Measurements from ENCODE around the gene FBXO28. TPM values are rescaled to one million over a fixed set of nuclear protein-coding genes. Genes with fewer than 3 reads are reported as not detected.
"Not testable (repeated sequence)": the region's sequence is repeated elsewhere in the genome, so short reads cannot be mapped to it uniquely, and the experiment has no call there.

FBXO28 gene
- total RNA-seq, 4 donors from 2014 or later, result 58.0 to 84.1 (median 67.2) TPM

- intact Hi-C loops (cut with DNase I; ENCODE audit: low total_unique reads), result no loop called here
- no peak for DNase-seq (ENCODE audit: low spot score in 2 of 2)
- TF ChIP-seq CTCF (IDR thresholded peaks at IDR 0.05) (no peak), POLR2A (IDR thresholded peaks at IDR 0.05) (no peak)
- H3K4me3 ChIP-seq (ENCODE audit: low read depth, poor library complexity, severe bottlenecking), result no peak overlapping the region
- 71 to 72% methylated on average over 4 of the region's 4 CpGs for WGBS, 2 donors
Measured at GRCh38 chr1:224201853-224202252, 87.9 kb downstream of the FBXO28 start.

GRCh38 chr1:224203243-224204016, 89.5 kb downstream of the FBXO28 start:
- TF ChIP-seq CTCF (IDR thresholded peaks at IDR 0.05), result no peak
- TF ChIP-seq POLR2A (IDR thresholded peaks at IDR 0.05), result no peak
- WGBS, 2 donors, result 29 to 35% methylated on average over 8 of the region's 8 CpGs
- intact Hi-C loops (cut with DNase I; ENCODE audit: low total_unique reads), result no loop called here
- H3K4me3 ChIP-seq (ENCODE audit: low read depth, poor library complexity, severe bottlenecking), result no peak overlapping the region
- DNase-seq (ENCODE audit: low spot score in 2 of 2), result no peak

- no peak overlapping the region for H3K4me3 ChIP-seq (ENCODE audit: low read depth, poor library complexity, severe bottlenecking)
- 17 to 25% methylated on average over 4 of the region's 4 CpGs for WGBS, 2 donors
- TF ChIP-seq CTCF (IDR thresholded peaks at IDR 0.05) (no peak), POLR2A (IDR thresholded peaks at IDR 0.05) (no peak)
- intact Hi-C loops (cut with DNase I; ENCODE audit: low total_unique reads), result no loop called here
- no peak for DNase-seq (ENCODE audit: low spot score in 2 of 2)
Measured at GRCh38 chr1:224205438-224205840, 91.5 kb downstream of the FBXO28 start.

- H3K4me3 ChIP-seq (ENCODE audit: low read depth, poor library complexity, severe bottlenecking); intact Hi-C loops (cut with DNase I; ENCODE audit: low total_unique reads); DNase-seq (ENCODE audit: low spot score in 2 of 2): not testable (repeated sequence)
- WGBS, 2 donors, result 85% methylated on average over 10 of the region's 10 CpGs
Measured at GRCh38 chr1:224205931-224206538, 92.1 kb downstream of the FBXO28 start.

GRCh38 chr1:224211206-224211962, 97.5 kb downstream of the FBXO28 start:
- peak in 1 of 2 donors; percentile 40 for DNase-seq (ENCODE audit: low spot score in 2 of 2)
- TF ChIP-seq POLR2A (IDR thresholded peaks at IDR 0.05) (no peak), CTCF (IDR thresholded peaks at IDR 0.05) (no peak)
- WGBS, 2 donors, result 31 to 48% methylated on average over 4 of the region's 4 CpGs
- intact Hi-C loops (cut with DNase I; ENCODE audit: low total_unique reads), result no loop called here
- no peak overlapping the region for H3K4me3 ChIP-seq (ENCODE audit: low read depth, poor library complexity, severe bottlenecking)

Other genes starting within 250 kb of the FBXO28 start
- 100 to 1,000 TPM; 629 to 976 (median 837) TPM for gene DEGS1, start 69.1 kb downstream of the FBXO28 start, total RNA-seq
- 10 to 100 TPM; 24.4 to 43.1 (median 32.1) TPM for gene NVL, start 216.1 kb downstream of the FBXO28 start, total RNA-seq
- gene CNIH4, start 242.8 kb downstream of the FBXO28 start, total RNA-seq, result 10 to 100 TPM; 24.0 to 44.8 (median 37.0) TPM